H9 (cell line): Measurements from ENCODE around the gene RGS5. TPM values are rescaled to one million over a fixed set of nuclear protein-coding genes. Genes with fewer than 3 reads are reported as not detected.

Experiments
- DNase-seq: peaks from one replicate; pipeline ENCODE4 v3.0.0-alpha.2; 2017
- H2AFZ ChIP-seq: one replicate; pipeline ENCODE4 v1.6.1; 2013; ENCODE audit warnings: mild to moderate bottlenecking, low read length, control low read depth, moderate library complexity
- H2AK5ac ChIP-seq: 2 replicates; pipeline ENCODE4 v1.6.1; 2013; ENCODE audit warnings: low read length, control low read depth, mixed read lengths; ENCODE audit not compliant: insufficient read length
- H2BK120ac ChIP-seq: one replicate; pipeline ENCODE4 v1.6.1; 2013; ENCODE audit warnings: low read depth, mild to moderate bottlenecking, low read length, control low read depth, inconsistent platforms; ENCODE audit not compliant: poor library complexity, severe bottlenecking
- H2BK12ac ChIP-seq: 2 replicates; pipeline ENCODE4 v1.6.1; 2013; ENCODE audit warnings: low read length, control low read depth, mixed read lengths, low read depth; ENCODE audit not compliant: insufficient read length
- H2BK15ac ChIP-seq: 2 replicates; pipeline ENCODE4 v1.6.1; 2013; ENCODE audit warnings: low read depth, low read length, control low read depth
- H2BK20ac ChIP-seq: one replicate; pipeline ENCODE4 v1.6.1; 2013; ENCODE audit warnings: low read depth, mild to moderate bottlenecking, low read length, control low read depth, inconsistent platforms; ENCODE audit not compliant: poor library complexity, severe bottlenecking
- H2BK5ac ChIP-seq: 2 replicates; pipeline ENCODE4 v1.6.1; 2013; ENCODE audit warnings: low read length, control low read depth, mixed read lengths; ENCODE audit not compliant: insufficient read length
- H3K14ac ChIP-seq: 2 replicates; pipeline ENCODE4 v1.6.1; 2013; ENCODE audit warnings: low read length, control low read depth; ENCODE audit not compliant: insufficient read depth
- H3K18ac ChIP-seq: 2 replicates; pipeline ENCODE4 v1.6.1; 2013; ENCODE audit warnings: low read depth, mild to moderate bottlenecking, mixed read lengths, low read length, control low read depth; ENCODE audit not compliant: insufficient read length
- H3K23ac ChIP-seq: 2 replicates; pipeline ENCODE4 v1.6.1; 2013; ENCODE audit warnings: low read length, control low read depth, mixed read lengths, low read depth; ENCODE audit not compliant: insufficient read length
- H3K23me2 ChIP-seq: 2 replicates; pipeline ENCODE4 v1.6.1; 2013; ENCODE audit warnings: low read depth, mild to moderate bottlenecking, mixed read lengths, low read length, control low read depth; ENCODE audit not compliant: insufficient read length, poor library complexity, severe bottlenecking
- H3K27ac ChIP-seq: 2 replicates; pipeline ENCODE4 v1.5.1; 2013; ENCODE audit warnings: low read length, control low read depth, mixed read lengths, low read depth; ENCODE audit not compliant: insufficient read length
- H3K27me3 ChIP-seq: 2 replicates; pipeline ENCODE4 v1.6.1; 2013; ENCODE audit warnings: low read length, control low read depth, inconsistent platforms; ENCODE audit not compliant: insufficient read depth
- H3K4ac ChIP-seq: 2 replicates; pipeline ENCODE4 v1.6.1; 2013; ENCODE audit warnings: low read depth, mild to moderate bottlenecking, control low read depth, inconsistent platforms, low read length, moderate library complexity
- H3K4me1 ChIP-seq: 2 replicates; pipeline ENCODE4 v1.6.1; 2013; ENCODE audit warnings: low read length, control low read depth, inconsistent platforms; ENCODE audit not compliant: insufficient read depth
- H3K4me2 ChIP-seq: 2 replicates; pipeline ENCODE4 v1.6.1; 2013; ENCODE audit warnings: low read length, control low read depth, mixed read lengths; ENCODE audit not compliant: insufficient read length, insufficient read depth
- H3K56ac ChIP-seq: 2 replicates; pipeline ENCODE4 v1.6.1; 2013; ENCODE audit warnings: low read depth, mild to moderate bottlenecking, mixed read lengths, low read length, control low read depth; ENCODE audit not compliant: insufficient read length
- H3K79me1 ChIP-seq: 2 replicates; pipeline ENCODE4 v1.6.1; 2013; ENCODE audit warnings: low read depth, mild to moderate bottlenecking, moderate library complexity, low read length, control low read depth, inconsistent platforms; ENCODE audit not compliant: insufficient read depth, poor library complexity, severe bottlenecking
- H3K79me2 ChIP-seq: 2 replicates; pipeline ENCODE4 v1.6.1; 2013; ENCODE audit warnings: low read length, control low read depth, inconsistent platforms; ENCODE audit not compliant: insufficient read depth
- H3K9ac ChIP-seq: 2 replicates; pipeline ENCODE4 v1.6.1; 2013; ENCODE audit warnings: low read length, control low read depth, mixed read lengths; ENCODE audit not compliant: insufficient read length; ENCODE audit errors: extremely low read depth
- H3K9me3 ChIP-seq: one replicate; pipeline ENCODE4 v1.6.1; 2013; ENCODE audit warnings: low read depth, low read length, inconsistent platforms; ENCODE audit not compliant: control insufficient read depth
- H3T11ph ChIP-seq: one replicate; pipeline ENCODE4 v1.6.1; 2013; ENCODE audit warnings: mild to moderate bottlenecking, low read length, control low read depth, inconsistent platforms
- H4K20me1 ChIP-seq: one replicate; pipeline ENCODE4 v1.6.1; 2013; ENCODE audit not compliant: control insufficient read depth, insufficient read length, insufficient read depth
- H4K5ac ChIP-seq: 2 replicates; pipeline ENCODE4 v1.6.1; 2013; ENCODE audit warnings: low read depth, mild to moderate bottlenecking, mixed read lengths, low read length, control low read depth; ENCODE audit not compliant: insufficient read length
- H4K8ac ChIP-seq: replicated peaks from 2 replicates; pipeline ENCODE4 v1.6.1; 2013; ENCODE audit warnings: low read length, control low read depth, mixed read lengths, low read depth; ENCODE audit not compliant: insufficient read length
- H4K91ac ChIP-seq: 2 replicates; pipeline ENCODE4 v1.6.1; 2013; ENCODE audit warnings: low read depth, mild to moderate bottlenecking, moderate library complexity, mixed read lengths, low read length, control low read depth; ENCODE audit not compliant: insufficient read length
- H3K27ac Mint-ChIP-seq, 3 experiments: 2 replicates in 2 of 3; 3 replicates in 1 of 3; pipeline ENCODE4 v1.8.0; 2020 to 2021; ENCODE audit warnings: mixed read lengths in 3 of 3, mild to moderate bottlenecking in 1 of 3, moderate library complexity in 1 of 3
- H3K27me3 Mint-ChIP-seq: 2 replicates; pipeline ENCODE4 v1.8.0; 2021; ENCODE audit warnings: low read depth, mild to moderate bottlenecking, moderate library complexity, mixed read lengths
- H3K36me3 Mint-ChIP-seq, 3 experiments: 2 replicates in 2 of 3; 3 replicates in 1 of 3; pipeline ENCODE4 v1.8.0; 2020 to 2021; ENCODE audit warnings: low read depth in 3 of 3, mixed read lengths in 3 of 3; ENCODE audit not compliant: insufficient read depth in 1 of 3
- H3K4me1 Mint-ChIP-seq, 2 experiments: 2 replicates each; pipeline ENCODE4 v1.8.0; 2020; ENCODE audit warnings: mixed read lengths in 2 of 2
- H3K4me3 Mint-ChIP-seq, 2 experiments: 2 replicates in 1 of 2; 3 replicates in 1 of 2; pipeline ENCODE4 v1.8.0; 2020 to 2021; ENCODE audit warnings: mild to moderate bottlenecking in 2 of 2, mixed read lengths in 2 of 2, moderate library complexity in 1 of 2
- H3K9me3 Mint-ChIP-seq, 2 experiments: 2 replicates in 1 of 2; 3 replicates in 1 of 2; pipeline ENCODE4 v1.8.0; 2020; ENCODE audit warnings: mild to moderate bottlenecking in 2 of 2, mixed read lengths in 2 of 2, moderate library complexity in 1 of 2
- CTCF ChIP-seq: fragments of 200-600 bp; sonication (generic); conservative IDR thresholded peaks from 3 replicates; pipeline ENCODE4 v1.8.0; 2021; ENCODE audit warnings: antibody characterized with exemption, mild to moderate bottlenecking
- WGBS: extraction: QIAGEN DNeasy Blood & Tissue Kit; methylation state at CpG from one replicate; pipeline ENCODE4 v1.1.7; 2013; ENCODE audit warnings: missing lambda C conversion rate, low lambda C conversion rate, mixed read lengths; ENCODE audit not compliant: insufficient read length; ENCODE audit errors: extremely low coverage; 5-methylcytosine and 5-hydroxymethylcytosine counted together
- total RNA-seq: library from RNA; stranded (reverse); gene quantifications from 2 replicates; pipeline ENCODE4 v1.2.1, GENCODE V29; 2021

The RGS5 gene
- total RNA-seq, 1 experiment from 2014 or later: 30.1 TPM

- H3K4me1 ChIP-seq: peaks cover 2% of the 10 kb centered on the region; the same call in 1 of the 2 replicates
Observed at GRCh38 chr1:163203561-163203960, 845 bp upstream of the RGS5 start.

More at GRCh38 chr1:163203561-163203960, 845 bp upstream of the RGS5 start:
- Mint-ChIP-seq H3K4me1 (peaks cover 35 to 43% of the 10 kb centered on the region in 2 experiments), H3K27ac (peak overlapping the region in 2 of 3 experiments; percentile 86 to 97; a peak in 5 of 7 replicates), H3K36me3 (no peaks in the 10 kb centered on the region), H3K9me3 (no peaks in the 10 kb centered on the region), H3K27me3 (no peaks in the 10 kb centered on the region), H3K4me3 (no peak overlapping the region)
- Histone ChIP-seq H3K9ac (no peak overlapping the region), H3K23ac (no peak overlapping the region), H3K23me2 (no peaks in the 10 kb centered on the region), H2AK5ac (no peak overlapping the region), H2BK120ac (no peak overlapping the region), H2BK20ac (no peak overlapping the region), H3K4ac (no peak overlapping the region), H4K8ac (no peak overlapping the region), H4K91ac (no peak overlapping the region), H2BK15ac (no peak overlapping the region), H3K9me3 (no peaks in the 10 kb centered on the region), H3K18ac (no peak overlapping the region), H4K5ac (no peak overlapping the region), H3K79me1 (no peaks in the 10 kb centered on the region), H4K20me1 (no peaks in the 10 kb centered on the region), H3K79me2 (0 out of 2 replicates have a peak, but pooled peaks cover 3% of the 10 kb centered on the region), H2BK12ac (no peak overlapping the region), H3K14ac (no peak overlapping the region), H3K27ac (peak overlapping the region; percentile 60), H3K4me2 (no peak overlapping the region), H2BK5ac (no peak overlapping the region), H3T11ph (no peak overlapping the region), H3K56ac (no peak overlapping the region), H2AFZ (no peak overlapping the region), H3K27me3 (no peaks in the 10 kb centered on the region)
- TF ChIP-seq CTCF: no peak
- no peak for DNase-seq
- WGBS: no CpG with 5 or more reads among the region's 1 CpG
